Endothelial cell of umbilical vein (primary cell): ENCODE results near the gene FOXK1.

ENCODE experiments used
- CTCF ChIP-seq, 2 donors: IDR thresholded peaks; 1 replicate in 1 of 2; 2 replicates in 1 of 2; pipeline ENCODE4 v1.5.1; 2011; ENCODE audit warnings: low read length in 2 of 2, mild to moderate bottlenecking in 2 of 2, moderate library complexity in 2 of 2, control low read depth in 1 of 2, inconsistent platforms in 1 of 2, low read depth in 1 of 2; ENCODE audit not compliant: insufficient read depth in 1 of 2; ENCODE audit errors: extremely low read depth in 1 of 2
- EZH2 ChIP-seq: IDR thresholded peaks from 2 replicates; pipeline ENCODE4 v1.6.1; 2012; ENCODE audit warnings: borderline replicate concordance, low read depth, mild to moderate bottlenecking, moderate library complexity, low read length, inconsistent platforms; ENCODE audit not compliant: severe bottlenecking
- GATA2 ChIP-seq: IDR thresholded peaks from 2 replicates; pipeline ENCODE4 v1.7.0; 2011; ENCODE audit warnings: low read depth, mild to moderate bottlenecking, moderate library complexity, mixed read lengths, low read length; ENCODE audit not compliant: insufficient read length, insufficient read depth
- POLR2A ChIP-seq: IDR thresholded peaks from 2 replicates; pipeline ENCODE4 v1.6.1; 2012; ENCODE audit warnings: low read depth, mild to moderate bottlenecking, control low read depth, low read length
- POLR2AphosphoS5 ChIP-seq: IDR thresholded peaks from 2 replicates; pipeline ENCODE4 v1.6.1; 2012; ENCODE audit warnings: low read depth, mild to moderate bottlenecking, control low read depth, low read length, moderate library complexity; ENCODE audit not compliant: insufficient read depth
- TF ChIP-seq, protein P1 (sequence below): IDR thresholded peaks from 2 replicates; pipeline ENCODE4 v1.6.1; 2011; ENCODE audit not compliant: insufficient read depth, insufficient read length

DNA sequence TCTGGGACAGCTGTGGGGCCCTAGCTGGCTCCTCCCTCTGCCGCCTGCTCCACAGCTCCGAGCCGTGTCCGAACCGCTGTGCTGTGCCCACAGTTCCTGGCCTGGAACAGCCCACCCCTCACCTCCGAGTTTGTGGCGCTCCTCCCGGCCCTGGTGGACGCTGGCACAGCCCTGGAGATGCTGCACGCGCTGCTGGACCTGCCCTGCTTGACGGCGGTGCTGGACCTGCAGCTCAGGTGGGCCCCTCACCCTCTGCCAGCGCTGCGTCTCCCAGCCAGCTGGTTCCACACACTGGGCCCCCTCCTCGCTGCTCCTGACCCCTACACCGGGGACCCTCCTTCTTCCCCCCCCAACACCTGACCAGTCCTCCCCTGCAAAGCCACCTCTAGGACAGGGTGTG lies 105.4 kb downstream of the FOXK1 start:
- TF ChIP-seq CTCF (IDR thresholded peaks at IDR 0.05; ENCODE audit: extremely low read depth in 1 of 2, insufficient read depth in 1 of 2, low read depth in 1 of 2, low read length in 2 of 2): no peak
- TF ChIP-seq, protein P1, sequence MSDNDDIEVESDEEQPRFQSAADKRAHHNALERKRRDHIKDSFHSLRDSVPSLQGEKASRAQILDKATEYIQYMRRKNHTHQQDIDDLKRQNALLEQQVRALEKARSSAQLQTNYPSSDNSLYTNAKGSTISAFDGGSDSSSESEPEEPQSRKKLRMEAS: no peak
- no peak for TF ChIP-seq POLR2A
- TF ChIP-seq GATA2: no peak
- TF ChIP-seq POLR2AphosphoS5: no peak
- TF ChIP-seq EZH2: no peak
